ENCODE results near the gene RPRD1B.

The RPRD1B gene

DNA sequence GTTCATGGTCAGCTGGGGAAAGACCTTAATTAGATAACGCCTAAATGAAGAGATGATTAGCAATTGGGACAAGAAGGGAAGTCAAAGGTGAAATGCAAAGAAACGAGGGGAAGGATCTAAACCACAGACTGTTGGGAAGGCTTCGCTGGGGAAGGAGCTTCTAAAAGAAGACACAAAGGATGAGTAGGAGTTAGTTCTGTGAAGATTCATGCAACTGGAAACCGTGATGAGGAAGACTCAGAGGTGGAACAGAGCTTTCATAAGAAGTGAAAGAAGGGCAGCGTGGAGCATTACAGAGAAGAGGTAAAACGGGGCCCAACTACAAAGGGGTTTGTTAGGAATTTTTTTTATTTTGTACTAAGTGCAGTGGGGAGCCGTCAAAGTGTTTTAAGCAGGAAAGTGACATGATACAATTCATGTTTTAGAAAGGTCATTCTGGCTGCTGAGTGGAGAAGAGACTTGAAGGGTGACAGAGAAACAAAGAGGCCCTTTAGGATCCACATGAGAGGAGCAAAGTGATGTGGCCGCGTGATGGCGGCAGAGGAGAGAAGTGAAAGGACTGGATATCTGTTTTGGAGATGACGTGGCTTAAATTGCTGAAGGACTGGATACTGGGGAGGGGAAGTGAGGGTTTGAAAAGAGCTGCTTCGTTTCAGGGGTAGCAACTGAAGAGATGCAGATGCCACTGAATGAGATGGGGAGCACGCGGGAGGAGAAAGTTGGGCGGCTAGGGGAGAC is 33.9 kb upstream of the RPRD1B start:
- Histone ChIP-seq H3K36me3 (replicated peaks; ENCODE audit: insufficient read depth, low read length) (peaks cover 5% of the 10 kb centered on the region; the same call in 1 of the 2 replicates), H3K9ac (ENCODE audit: low read length) (no peak overlapping the region)

DNA sequence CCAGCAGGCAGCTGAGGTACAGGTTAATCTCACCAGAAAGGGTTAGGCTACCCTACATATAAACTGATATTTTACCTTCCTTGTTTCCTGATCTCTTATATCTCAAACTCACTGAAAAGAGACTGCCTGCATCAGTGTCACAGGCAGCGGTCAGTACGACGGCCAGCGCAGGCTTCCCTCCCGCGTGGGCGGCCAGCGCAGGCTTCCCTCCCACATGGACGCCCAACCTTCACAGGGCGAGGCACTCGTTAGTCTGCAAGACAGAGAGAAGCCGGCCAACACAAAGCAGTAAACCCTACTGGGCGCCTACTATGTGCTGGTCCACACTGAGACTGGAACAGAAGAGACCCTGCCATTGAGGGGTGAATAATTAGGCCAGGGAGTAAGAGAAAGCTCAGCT is 33.3 kb upstream of the RPRD1B start:
- H4K20me1 ChIP-seq (ENCODE audit: insufficient read depth, low read length): no peaks in the 10 kb centered on the region
- H3K9me2 ChIP-seq (replicated peaks; ENCODE audit: insufficient read depth, low read length): no peaks in the 10 kb centered on the region
- H3K4me2 ChIP-seq (ENCODE audit: low read depth, low read length): no peak overlapping the region
- no peak overlapping the region for H3K27ac ChIP-seq (ENCODE audit: low read length)
- H3K4me3 ChIP-seq (ENCODE audit: low read length): no peak overlapping the region
- H3K9me3 ChIP-seq (replicated peaks; ENCODE audit: insufficient read depth, low read length): no peaks in the 10 kb centered on the region
- H3K27me3 ChIP-seq (replicated peaks; ENCODE audit: insufficient read depth, low read length): no peaks in the 10 kb centered on the region
- H3K79me2 ChIP-seq (ENCODE audit: low read length): no peaks in the 10 kb centered on the region
- H3K36me3 ChIP-seq (replicated peaks; ENCODE audit: insufficient read depth, low read length): peaks cover 5% of the 10 kb centered on the region; the same call in 1 of the 2 replicates
- DNase-seq: no peak
- H3K9ac ChIP-seq (ENCODE audit: low read length): no peak overlapping the region
- no peak overlapping the region for H2AFZ ChIP-seq (ENCODE audit: low read length)
- H3K4me1 ChIP-seq (ENCODE audit: low read length): no peaks in the 10 kb centered on the region
- TF ChIP-seq EZH2phosphoT487 (IDR thresholded peaks at IDR 0.05; ENCODE audit: low read length) (no peak), EZH2 (optimal IDR thresholded peaks at IDR 0.05; ENCODE audit: low read depth, low read length) (no peak)
- TF ChIP-seq, protein P1, sequence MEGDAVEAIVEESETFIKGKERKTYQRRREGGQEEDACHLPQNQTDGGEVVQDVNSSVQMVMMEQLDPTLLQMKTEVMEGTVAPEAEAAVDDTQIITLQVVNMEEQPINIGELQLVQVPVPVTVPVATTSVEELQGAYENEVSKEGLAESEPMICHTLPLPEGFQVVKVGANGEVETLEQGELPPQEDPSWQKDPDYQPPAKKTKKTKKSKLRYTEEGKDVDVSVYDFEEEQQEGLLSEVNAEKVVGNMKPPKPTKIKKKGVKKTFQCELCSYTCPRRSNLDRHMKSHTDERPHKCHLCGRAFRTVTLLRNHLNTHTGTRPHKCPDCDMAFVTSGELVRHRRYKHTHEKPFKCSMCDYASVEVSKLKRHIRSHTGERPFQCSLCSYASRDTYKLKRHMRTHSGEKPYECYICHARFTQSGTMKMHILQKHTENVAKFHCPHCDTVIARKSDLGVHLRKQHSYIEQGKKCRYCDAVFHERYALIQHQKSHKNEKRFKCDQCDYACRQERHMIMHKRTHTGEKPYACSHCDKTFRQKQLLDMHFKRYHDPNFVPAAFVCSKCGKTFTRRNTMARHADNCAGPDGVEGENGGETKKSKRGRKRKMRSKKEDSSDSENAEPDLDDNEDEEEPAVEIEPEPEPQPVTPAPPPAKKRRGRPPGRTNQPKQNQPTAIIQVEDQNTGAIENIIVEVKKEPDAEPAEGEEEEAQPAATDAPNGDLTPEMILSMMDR (IDR thresholded peaks at IDR 0.05; ENCODE audit: low read length): no peak
- H3F3A ChIP-seq (ENCODE audit: insufficient read depth, low read length): no peaks in the 10 kb centered on the region; the same call in 1 of the 2 replicates

More for the DNA sequence above, 33.9 kb upstream of the RPRD1B start:
- Histone ChIP-seq H3K79me2 (ENCODE audit: low read length) (no peaks in the 10 kb centered on the region), H3K27ac (ENCODE audit: low read length) (no peak overlapping the region), H3K4me3 (ENCODE audit: low read length) (no peak overlapping the region), H2AFZ (ENCODE audit: low read length) (no peak overlapping the region), H3F3A (ENCODE audit: insufficient read depth, low read length) (no peaks in the 10 kb centered on the region; the same call in 1 of the 2 replicates), H3K4me1 (ENCODE audit: low read length) (no peaks in the 10 kb centered on the region), H3K27me3 (replicated peaks; ENCODE audit: insufficient read depth, low read length) (no peaks in the 10 kb centered on the region), H3K4me2 (ENCODE audit: low read depth, low read length) (no peak overlapping the region), H3K9me2 (replicated peaks; ENCODE audit: insufficient read depth, low read length) (no peaks in the 10 kb centered on the region), H3K9me3 (replicated peaks; ENCODE audit: insufficient read depth, low read length) (no peaks in the 10 kb centered on the region), H4K20me1 (ENCODE audit: insufficient read depth, low read length) (no peaks in the 10 kb centered on the region)
- TF ChIP-seq, protein P1 (IDR thresholded peaks at IDR 0.05; ENCODE audit: low read length): no peak
- no peak for TF ChIP-seq EZH2 (optimal IDR thresholded peaks at IDR 0.05; ENCODE audit: low read depth, low read length)
- no peak for TF ChIP-seq EZH2phosphoT487 (IDR thresholded peaks at IDR 0.05; ENCODE audit: low read length)
- DNase-seq: no peak

DNA sequence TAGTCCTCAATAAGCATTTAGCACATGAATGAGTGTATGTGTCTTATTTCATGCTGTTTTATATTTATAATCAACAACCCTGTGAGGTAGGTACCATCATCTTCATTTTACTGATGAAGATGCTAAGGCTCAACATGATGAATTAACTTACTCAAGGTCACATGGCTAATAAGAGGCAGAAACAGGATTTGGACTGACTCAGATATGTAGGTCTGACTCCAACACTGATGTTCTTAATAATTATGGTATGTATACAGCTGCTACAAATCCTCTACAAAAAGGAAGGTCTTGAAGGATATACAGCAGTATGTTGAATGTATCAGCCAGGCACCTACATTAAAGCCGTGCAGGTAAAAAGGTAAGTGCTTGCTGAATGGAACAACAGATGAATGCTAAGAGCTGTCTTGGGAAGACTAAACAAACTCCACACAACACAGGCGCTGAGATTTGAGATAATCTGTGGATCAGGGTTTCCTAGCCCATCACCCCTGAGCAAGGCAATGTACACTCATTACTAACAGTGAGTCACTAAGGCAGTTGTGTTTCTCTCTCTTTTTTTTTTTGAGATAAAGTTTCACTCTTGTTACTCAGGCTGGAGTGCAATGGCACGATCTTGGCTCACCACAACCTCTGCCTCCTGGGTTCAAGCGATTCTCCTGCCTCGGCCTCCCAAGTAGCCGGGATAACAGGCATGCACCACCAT is 32.2 kb upstream of the RPRD1B start:
- Histone ChIP-seq H3K27me3 (replicated peaks; ENCODE audit: insufficient read depth, low read length) (no peaks in the 10 kb centered on the region), H3K9me3 (replicated peaks; ENCODE audit: insufficient read depth, low read length) (no peaks in the 10 kb centered on the region), H3K9me2 (replicated peaks; ENCODE audit: insufficient read depth, low read length) (no peaks in the 10 kb centered on the region), H3F3A (ENCODE audit: insufficient read depth, low read length) (no peaks in the 10 kb centered on the region), H3K4me1 (ENCODE audit: low read length) (no peaks in the 10 kb centered on the region), H2AFZ (ENCODE audit: low read length) (no peak overlapping the region), H3K36me3 (replicated peaks; ENCODE audit: insufficient read depth, low read length) (peaks cover 8% of the 10 kb centered on the region; the same call in 1 of the 2 replicates), H4K20me1 (ENCODE audit: insufficient read depth, low read length) (no peaks in the 10 kb centered on the region), H3K27ac (ENCODE audit: low read length) (no peak overlapping the region), H3K9ac (ENCODE audit: low read length) (no peak overlapping the region), H3K4me3 (ENCODE audit: low read length) (no peak overlapping the region), H3K4me2 (ENCODE audit: low read depth, low read length) (no peak overlapping the region), H3K79me2 (ENCODE audit: low read length) (no peaks in the 10 kb centered on the region)
- no peak for TF ChIP-seq EZH2 (optimal IDR thresholded peaks at IDR 0.05; ENCODE audit: low read depth, low read length)
- TF ChIP-seq, protein P1 (IDR thresholded peaks at IDR 0.05; ENCODE audit: low read length): no peak
- TF ChIP-seq EZH2phosphoT487 (IDR thresholded peaks at IDR 0.05; ENCODE audit: low read length): no peak
- DNase-seq: no peak
